Stomach (tissue), 4 donors: ENCODE measurements around the gene SEMA5A.

Source experiments
- EP300 ChIP-seq: sonication (generic); formaldehyde crosslinking; IDR thresholded peaks from one replicate; pipeline ENCODE4 v1.6.1; 2017; ENCODE audit warnings: antibody characterized with exemption
- TF ChIP-seq, protein P1 (sequence below), 7 experiments: fragments of 450-650 bp in 4 of 7; fragments of 200-600 bp in 3 of 7; sonication (generic) in 3 of 7; IDR thresholded peaks; one replicate each; pipeline ENCODE4 v1.5.1; 2016 to 2019; ENCODE audit warnings: antibody characterized with exemption in 7 of 7, control low read depth in 2 of 7, mild to moderate bottlenecking in 1 of 7

DNA sequence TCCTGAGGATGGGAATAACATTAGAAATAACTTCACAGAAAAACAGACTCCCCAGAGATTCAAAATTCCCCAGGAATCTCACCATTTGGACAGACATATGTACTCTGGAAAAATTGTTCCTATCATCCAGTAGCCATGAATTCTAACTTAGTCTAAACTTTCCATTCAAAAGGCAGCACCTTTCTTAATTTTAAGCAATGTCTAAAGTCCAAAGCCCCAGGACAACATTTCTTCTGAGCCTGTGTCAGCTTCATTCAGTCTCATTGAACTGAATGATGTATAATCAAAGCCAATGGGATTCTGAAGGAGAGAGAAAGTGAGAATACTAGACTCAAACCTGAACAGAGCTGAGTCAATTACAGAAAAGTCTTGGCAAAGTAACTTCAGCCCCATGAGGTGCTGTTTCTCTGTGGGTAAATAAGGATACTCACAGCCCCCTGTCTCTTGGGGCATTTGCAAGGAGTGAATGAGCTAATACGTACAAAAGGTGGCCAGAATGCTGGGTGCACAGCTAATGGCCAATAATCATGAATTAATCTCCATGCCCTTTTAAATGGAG lies 140.6 kb downstream of the SEMA5A start:
- TF ChIP-seq, protein P1, sequence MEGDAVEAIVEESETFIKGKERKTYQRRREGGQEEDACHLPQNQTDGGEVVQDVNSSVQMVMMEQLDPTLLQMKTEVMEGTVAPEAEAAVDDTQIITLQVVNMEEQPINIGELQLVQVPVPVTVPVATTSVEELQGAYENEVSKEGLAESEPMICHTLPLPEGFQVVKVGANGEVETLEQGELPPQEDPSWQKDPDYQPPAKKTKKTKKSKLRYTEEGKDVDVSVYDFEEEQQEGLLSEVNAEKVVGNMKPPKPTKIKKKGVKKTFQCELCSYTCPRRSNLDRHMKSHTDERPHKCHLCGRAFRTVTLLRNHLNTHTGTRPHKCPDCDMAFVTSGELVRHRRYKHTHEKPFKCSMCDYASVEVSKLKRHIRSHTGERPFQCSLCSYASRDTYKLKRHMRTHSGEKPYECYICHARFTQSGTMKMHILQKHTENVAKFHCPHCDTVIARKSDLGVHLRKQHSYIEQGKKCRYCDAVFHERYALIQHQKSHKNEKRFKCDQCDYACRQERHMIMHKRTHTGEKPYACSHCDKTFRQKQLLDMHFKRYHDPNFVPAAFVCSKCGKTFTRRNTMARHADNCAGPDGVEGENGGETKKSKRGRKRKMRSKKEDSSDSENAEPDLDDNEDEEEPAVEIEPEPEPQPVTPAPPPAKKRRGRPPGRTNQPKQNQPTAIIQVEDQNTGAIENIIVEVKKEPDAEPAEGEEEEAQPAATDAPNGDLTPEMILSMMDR (IDR thresholded peaks at IDR 0.05) = no peak
- no peak for TF ChIP-seq EP300
